AG04450 (cell line): ENCODE measurements around the gene TMPRSS2. TPM values are rescaled to one million over a fixed set of nuclear protein-coding genes. Genes with fewer than 3 reads are reported as not detected.

ENCODE experiments used
- CTCF ChIA-PET: fragments of 300-600, 350-600 bp; formaldehyde crosslinking; extraction: SDS; loops from one replicate; lab custom pipeline; 2022; ENCODE audit warnings: antibody characterized with exemption, inconsistent platforms; lab: Charles Lee
- POLR2A ChIA-PET: fragments of 350-600 bp; formaldehyde crosslinking; extraction: SDS; loops from one replicate; lab custom pipeline; 2021; ENCODE audit warnings: antibody characterized with exemption, inconsistent platforms; lab: Yijun Ruan, JAX
- DNase-seq: peaks from one replicate; pipeline ENCODE4 v3.0.0-alpha.2; 2011; ENCODE audit warnings: low read depth, low spot score
- H3K27ac ChIP-seq: one replicate; pipeline ENCODE4 v1.5.1; 2012; ENCODE audit warnings: low read depth, low read length, control low read depth
- H3K27me3 ChIP-seq: one replicate; pipeline ENCODE4 v1.6.0; 2012; ENCODE audit warnings: low read length; ENCODE audit not compliant: control insufficient read depth, insufficient read depth
- H3K4me3 ChIP-seq: 2 replicates; pipeline ENCODE4 v1.5.1; 2011; ENCODE audit warnings: mild to moderate bottlenecking, low read depth, low read length, control low read depth
- H3K9me3 ChIP-seq: 2 replicates; pipeline ENCODE4 v1.5.1; 2012; ENCODE audit warnings: low read length; ENCODE audit not compliant: control insufficient read depth, insufficient read depth
- CTCF ChIP-seq: IDR thresholded peaks from 2 replicates; pipeline ENCODE4 v1.5.1; 2011; ENCODE audit warnings: low read depth, low read length, control low read depth, inconsistent platforms
- polyA plus RNA-seq: library from polyadenylated mRNA; depleted of rRNA; stranded (reverse); fragments of >200 nt; gene quantifications from 2 replicates; pipeline ENCODE4 v1.2.3, GENCODE V29; 2011

Gene TMPRSS2
- polyA plus RNA-seq, 1 experiment, result not detected

- Histone ChIP-seq H3K27ac (no peak overlapping the region), H3K9me3 (no peaks in the 10 kb centered on the region; the same call in 1 of the 2 replicates), H3K27me3 (no peaks in the 10 kb centered on the region), H3K4me3 (no peak overlapping the region)
- CTCF ChIA-PET, result no interaction called here
- POLR2A ChIA-PET, result interaction anchor here (0.6 kb wide), 1 partner anchor 11 kb away, joined by 5 read pairs; no protein-coding TSS in a partner anchor
- TF ChIP-seq CTCF, result no peak
- no peak for DNase-seq
These were observed 12.8 kb upstream of the TMPRSS2 start for GRCh38 chr21:41520560-41521442.

- H3K27me3 ChIP-seq, result no peaks in the 10 kb centered on the region
- H3K9me3 ChIP-seq, result no peaks in the 10 kb centered on the region; the same call in 1 of the 2 replicates
- ChIA-PET POLR2A (interaction anchor here (0.6 kb wide), 1 partner anchor 11 kb away, joined by 5 read pairs; no protein-coding TSS in a partner anchor), CTCF (no interaction called here)
- no peak overlapping the region for H3K27ac ChIP-seq
- DNase-seq, result no peak
- no peak for TF ChIP-seq CTCF
- H3K4me3 ChIP-seq, result no peak overlapping the region
These were observed 12.0 kb upstream of the TMPRSS2 start for GRCh38 chr21:41519806-41520559.

GRCh38 chr21:41518757-41519156 is 10.8 kb upstream of the TMPRSS2 start:
- Histone ChIP-seq H3K9me3 (no peaks in the 10 kb centered on the region), H3K27ac (no peak overlapping the region), H3K27me3 (no peaks in the 10 kb centered on the region), H3K4me3 (no peak overlapping the region)
- ChIA-PET CTCF (no interaction called here), POLR2A (no interaction called here)
- TF ChIP-seq CTCF, result no peak
- DNase-seq, result no peak

- Histone ChIP-seq H3K27ac (no peak overlapping the region), H3K4me3 (no peak overlapping the region), H3K9me3 (no peaks in the 10 kb centered on the region; the same call in 1 of the 2 replicates), H3K27me3 (peaks cover 28% of the 10 kb centered on the region)
- no peak for TF ChIP-seq CTCF
- no peak for DNase-seq
- ChIA-PET CTCF (no interaction called here), POLR2A (no interaction called here)
These were observed 3.9 kb upstream of the TMPRSS2 start for GRCh38 chr21:41511858-41512257.
